IPS DF 4.7 (cell line): ENCODE measurements around the gene GNAQ.
"Not testable (repeated sequence)": the region's sequence is repeated elsewhere in the genome, so short reads cannot be mapped to it uniquely, and the experiment has no call there.

Experiments
- DNase-seq: peaks from one replicate; pipeline ENCODE4 v3.0.0-alpha.2; 2013; ENCODE audit warnings: low spot score; ENCODE audit errors: extremely low read depth

The GNAQ gene

DNA sequence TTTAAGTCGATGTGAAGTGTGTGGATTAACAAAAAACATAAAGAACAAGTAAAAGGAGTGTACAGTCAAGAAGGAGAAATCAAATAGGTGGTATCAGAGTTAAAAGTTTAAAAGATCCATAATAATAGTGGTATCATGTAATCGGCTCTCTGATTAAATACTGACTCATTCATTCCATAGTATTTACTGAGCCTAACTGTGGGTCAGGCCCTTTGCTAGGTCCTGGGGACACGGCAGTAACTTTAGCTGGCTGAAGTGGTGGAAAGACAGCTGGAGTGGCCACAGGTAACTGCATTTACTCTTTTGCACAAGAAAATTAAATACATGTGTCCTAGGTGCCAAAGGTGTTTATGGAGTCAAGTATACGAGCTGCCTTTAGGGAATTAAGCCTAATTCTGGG, 124.0 kb downstream of the GNAQ start:
- no peak for DNase-seq

DNA sequence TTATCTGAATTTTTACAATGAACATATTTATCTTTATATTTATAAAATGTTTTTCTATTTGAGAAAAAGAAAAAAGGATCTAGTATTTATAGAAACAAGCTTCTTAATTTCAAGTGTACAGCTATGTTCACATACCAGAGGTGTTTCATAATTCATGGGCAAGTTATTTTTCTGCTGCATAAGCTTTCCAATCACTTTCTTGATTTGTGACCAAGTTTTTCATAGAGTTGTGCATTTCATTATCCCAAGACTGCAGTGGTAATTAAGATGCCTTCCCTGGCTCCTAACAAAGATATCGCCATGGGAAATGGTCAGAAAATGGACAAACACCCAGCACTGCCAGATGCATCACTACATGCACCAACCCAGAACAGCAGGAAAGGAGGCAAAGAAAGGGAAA, 124.6 kb downstream of the GNAQ start:
- DNase-seq, result no peak

DNA sequence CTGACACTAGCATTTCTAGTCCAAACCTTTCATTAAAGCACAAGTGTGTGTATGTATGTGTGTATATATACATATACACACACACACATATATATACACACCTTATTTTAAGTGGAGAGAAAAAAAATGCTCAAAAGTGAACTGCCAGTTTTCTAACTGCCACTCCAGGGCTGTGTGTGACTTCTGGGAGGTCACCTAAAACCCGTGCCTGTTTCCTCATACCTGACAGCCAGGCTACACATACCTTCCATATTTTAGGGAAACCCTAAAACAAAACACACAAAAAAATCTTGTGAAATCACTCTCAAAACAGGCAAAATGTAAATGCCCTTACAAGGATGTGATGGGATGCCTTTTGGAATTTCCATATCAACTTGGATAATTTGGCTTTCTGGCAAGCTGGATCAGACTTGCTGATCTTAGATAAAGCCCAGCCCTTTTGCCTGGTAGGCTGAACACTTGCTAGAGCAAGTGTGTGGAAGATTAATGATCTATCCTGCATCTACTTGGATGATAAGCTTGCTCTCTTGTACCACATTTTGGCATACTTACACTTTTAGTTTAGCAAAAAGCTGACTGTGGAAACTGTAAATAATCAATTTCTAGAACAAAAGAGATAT, 127.8 kb downstream of the GNAQ start:
- DNase-seq, result no peak

DNA sequence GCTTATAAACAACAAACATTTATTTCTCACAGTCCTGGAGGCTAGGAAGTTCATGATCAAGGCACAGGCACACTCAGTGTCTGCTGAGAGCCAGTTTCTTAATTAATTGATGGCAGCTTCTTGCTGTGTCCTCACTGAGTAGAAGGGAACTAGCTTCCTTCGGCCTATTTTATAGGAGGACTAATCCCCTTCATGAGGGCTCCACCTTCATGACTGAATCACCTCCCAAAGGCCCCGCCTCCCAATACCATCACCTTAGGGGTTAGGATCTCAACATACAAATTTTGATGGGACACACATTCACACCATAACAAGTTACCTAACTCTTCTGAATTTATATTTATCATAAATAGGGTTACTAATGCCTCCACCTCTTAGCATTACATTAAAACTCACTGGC, 129.8 kb downstream of the GNAQ start:
- no peak for DNase-seq

DNA sequence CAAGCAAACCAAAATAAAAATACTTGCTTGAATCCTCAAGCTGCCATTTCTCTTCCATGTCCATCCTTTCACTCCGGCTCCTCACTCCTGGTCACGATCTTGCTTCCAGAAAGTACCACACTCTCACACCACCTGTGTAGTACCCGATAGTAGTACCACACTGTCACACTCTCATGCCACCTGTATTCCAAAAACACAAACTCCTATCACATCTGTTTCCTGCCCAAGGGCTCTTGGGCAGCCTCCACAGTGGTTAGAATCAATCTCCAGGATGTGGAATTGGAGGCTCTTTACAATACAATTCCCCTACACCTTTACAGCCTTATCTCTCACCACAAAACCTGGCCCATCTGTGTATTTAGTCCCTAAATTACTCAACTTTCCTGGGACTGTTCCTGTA, 130.6 kb downstream of the GNAQ start:
- no peak for DNase-seq

DNA sequence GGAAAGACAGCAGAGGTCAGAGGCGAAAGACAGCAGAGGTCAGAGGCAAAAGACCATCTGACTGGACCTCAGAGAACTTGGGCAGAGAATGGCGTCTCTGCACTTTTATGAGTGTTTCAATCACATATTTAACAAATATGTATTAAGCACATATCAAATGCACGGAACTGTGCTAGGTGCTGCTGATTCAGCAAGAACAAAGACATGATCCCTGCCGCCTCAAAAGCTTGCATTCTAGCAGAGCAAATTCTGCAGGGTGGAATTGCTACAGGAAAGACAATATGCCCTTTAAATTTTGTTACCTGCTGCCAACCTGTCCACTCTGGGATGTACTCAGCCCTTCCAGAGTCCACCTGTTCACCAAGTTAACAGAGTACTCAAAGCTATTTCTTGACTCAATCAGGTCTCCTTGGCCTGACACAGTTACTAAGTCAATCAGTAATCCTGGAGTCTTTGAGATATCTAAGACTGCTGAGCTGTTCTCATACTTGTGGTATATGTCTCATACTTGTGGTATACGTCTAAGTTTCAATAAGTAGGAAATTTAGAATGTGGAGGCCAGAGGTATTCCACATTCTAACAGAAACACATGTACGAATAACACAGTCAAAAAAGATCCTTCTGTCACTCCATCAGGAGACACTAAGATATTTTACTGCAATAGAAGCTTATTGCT, 131.8 kb downstream of the GNAQ start:
- no peak for DNase-seq

DNA sequence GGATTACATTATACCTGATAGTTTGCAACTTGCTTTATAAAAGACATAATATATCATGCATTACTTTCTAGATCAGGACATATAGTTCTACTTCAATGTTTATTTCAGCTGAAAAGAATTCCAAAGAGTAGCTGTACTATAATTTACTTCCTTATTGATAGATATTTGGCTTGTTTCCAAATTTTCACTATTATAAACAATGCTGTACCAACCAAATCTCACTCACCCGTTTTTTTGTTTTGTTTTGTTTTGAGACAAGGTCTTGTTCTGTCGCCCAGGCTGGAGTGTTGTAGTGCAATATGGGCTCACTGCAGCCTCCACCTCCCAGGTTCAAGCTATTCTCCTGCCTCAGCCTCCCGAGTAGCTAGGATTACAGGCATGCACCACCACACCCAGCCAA, 132.7 kb downstream of the GNAQ start:
- DNase-seq, result no peak

DNA sequence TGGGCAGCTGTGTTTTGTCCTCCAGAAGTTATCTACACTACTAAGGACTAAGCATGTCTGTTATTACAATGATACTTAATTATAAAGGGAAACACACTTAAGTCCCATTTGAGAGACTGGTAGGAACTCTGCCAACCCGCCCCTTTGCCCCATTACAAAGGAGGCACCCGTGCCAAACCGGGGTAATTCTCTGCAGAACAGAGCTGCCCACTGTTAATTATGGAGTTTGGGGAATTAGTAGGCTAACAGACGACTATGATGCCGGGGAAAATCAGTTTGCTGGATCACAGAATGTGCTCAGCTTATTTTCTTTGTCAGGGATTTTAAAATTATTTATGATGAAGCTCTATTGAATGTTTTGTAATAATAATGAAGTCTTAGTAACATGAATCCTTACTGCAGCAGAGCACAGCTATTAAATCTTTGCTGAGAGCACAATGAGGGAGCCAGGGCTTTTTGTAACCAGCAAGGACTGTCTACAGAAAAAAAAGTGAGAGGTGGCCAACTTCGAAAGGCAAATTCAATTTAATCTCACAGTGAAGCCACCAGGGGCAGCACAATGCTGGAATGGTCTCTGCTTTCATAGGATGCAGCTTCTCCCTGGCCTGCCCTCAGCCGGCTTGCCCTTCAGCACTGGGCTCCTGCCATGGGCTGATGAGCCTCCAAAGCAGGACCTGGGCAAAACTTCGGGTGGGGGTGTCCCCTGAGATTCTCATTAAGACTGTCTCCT, 134.5 kb downstream of the GNAQ start:
- no peak for DNase-seq

DNA sequence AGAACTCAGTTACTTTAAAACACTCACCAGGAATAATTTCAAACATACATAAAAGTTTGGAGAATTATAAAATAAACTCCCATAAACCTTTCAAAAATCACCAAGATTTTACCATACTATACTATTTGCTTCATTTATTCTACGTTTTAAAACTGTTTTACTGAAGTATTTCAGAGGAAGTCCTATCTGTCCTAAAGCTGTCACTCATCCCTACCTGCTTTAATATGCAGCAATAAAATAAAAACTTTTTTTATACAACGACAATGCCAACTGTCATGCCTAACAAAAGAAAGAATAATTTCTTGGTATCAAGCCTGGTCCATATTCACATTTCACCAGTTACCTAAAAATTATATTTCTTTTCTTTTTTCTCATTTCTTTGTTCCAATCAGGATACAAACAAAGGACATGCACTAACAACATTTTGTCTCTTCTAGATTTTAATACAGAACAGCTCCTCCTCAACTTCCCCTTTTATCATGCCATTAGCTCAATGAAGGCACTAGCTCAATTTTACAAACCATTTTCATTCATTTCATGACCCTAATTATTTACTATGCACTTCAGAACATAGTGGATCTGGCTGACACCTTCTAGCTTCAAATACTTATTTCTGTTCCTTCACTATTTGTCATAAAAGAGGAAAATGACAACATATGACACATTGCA, 135.2 kb downstream of the GNAQ start:
- no peak for DNase-seq

DNA sequence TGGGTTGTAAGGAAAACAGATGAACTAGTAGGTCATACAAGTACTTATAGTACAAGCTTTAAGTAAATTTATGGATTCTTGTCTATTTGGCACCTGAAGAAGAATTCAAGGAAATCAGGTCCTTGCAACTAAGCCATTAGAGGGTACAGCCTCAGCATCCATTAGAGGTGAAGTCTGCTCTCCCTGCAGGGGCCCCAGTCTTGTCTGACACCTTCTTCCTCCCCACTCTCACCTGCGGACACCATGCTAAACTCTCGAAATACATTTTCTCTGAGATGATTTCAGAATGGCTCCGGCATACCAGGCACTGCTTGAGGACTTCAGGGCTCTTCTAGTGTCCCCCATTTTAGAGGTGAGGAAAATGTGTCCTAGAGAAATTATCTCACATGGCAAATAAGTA, 137.9 kb downstream of the GNAQ start:
- DNase-seq, result no peak

DNA sequence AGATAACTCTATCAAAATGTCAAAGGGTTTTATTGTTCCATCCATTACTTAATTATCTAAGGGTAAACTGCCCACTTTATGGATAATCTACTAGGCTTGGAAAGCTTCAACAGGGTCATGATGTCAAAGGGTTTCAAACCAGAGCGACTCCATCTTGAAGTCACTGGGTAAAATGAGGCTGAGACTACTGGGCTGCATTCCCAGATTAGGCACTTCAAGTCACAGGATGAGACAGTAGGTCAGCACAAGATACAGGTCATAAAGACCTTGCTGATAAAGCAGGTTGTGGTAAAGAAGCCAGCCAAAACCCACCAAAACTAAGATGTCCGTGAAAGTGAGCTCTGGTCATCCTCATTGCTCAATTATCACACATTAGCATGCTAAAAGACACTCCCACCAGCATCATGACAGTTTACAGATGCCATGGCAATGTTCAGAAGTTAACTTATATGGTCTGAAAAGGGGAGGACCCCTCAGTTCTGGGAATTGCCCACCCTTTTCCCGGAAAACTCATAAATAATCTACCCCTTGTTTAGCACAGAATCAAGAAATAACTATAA, 138.6 kb downstream of the GNAQ start:
- no peak for DNase-seq

DNA sequence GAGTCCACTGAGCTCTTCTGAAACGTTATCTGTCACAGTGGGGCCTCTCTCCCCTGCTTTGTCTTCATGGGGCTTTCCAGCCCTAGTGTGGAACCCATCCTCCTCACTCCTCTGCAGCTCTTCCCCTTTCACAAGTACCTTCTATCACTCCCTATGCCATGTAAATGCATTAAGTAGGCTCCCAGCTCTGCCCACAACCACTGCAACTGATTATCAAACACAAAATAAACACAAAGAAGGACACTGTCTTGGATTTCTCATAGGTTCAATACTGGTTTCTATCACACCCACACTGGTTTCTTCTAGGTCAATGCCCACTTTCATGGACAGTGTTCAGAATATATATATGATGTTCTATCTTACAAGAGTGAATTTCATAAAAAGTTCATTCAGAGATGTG, 139.4 kb downstream of the GNAQ start:
- DNase-seq, result no peak

DNA sequence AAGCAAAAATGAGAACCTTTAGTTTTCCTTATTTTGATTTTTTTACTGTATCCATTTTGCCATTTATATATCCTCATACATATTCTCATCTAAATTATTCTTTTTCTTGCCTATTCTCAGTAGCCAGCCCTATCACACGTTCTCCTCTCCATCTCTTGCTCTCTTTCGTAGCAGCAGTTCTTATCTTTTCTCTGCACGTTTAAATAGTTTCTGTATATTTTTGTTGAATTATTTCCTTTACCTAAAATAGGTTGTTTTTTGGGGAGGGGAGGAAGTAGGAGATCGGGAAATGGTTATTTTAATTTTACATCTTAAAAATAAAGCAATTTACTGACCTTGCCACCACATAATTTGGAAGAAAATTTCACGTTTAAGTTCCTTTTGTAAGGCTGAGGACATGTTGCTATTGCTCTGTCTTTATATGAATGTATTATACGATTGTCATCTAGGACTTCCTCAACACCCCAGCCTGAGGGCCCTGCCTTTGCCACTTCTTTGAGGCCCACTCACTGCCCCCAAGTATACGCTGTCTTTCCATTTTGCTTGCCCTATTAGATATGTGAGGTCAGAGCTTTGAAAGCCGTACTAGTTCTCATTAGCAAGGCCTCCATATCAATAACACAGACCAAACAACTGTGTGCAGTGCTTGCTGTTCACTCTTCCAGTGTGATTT, 140.3 kb downstream of the GNAQ start:
- no peak for DNase-seq

DNA sequence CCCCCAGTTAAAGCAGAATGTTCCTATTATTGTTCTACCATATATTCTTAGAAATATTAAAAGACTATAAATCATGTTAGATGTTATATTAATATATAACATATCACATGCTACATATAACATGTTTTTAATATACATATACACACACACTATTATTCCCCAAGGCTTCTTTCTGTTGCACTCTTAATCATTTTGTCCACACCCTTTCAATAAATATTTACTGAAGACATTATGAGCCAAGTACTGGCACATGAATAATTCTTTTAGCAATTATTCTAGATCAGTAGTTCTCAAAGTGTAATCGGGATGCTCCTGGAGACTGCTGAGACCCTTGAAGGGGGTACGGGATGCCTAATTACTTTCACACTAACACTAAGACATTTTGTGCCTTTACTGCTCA, 143.9 kb downstream of the GNAQ start:
- no peak for DNase-seq

DNA sequence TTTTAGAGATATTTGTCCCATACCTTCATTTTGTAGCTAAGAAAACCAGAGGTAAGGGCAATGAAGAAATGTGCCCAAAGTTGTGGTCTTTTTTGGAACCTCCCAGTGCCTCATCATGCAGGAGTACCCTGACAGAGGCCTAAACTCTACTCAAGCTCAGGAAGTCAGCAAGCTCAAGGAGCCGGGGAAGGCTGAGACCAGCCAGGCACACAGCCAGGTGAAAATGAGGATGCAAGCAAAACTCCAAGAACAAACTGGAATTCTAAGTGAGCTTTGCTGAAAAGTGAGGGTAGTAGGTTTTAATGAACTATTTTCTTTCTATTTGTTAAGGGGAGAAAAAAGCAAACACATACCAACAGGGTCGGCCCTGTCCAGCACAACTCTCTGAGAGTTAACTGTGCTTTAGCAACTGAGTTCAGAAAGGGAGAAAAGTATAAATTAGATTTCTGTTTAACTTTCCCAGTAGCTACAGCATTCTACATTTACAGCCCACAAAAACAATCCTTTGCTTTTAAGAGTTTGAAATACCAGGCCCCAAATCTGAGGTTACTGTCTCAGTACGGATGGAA, 146.4 kb downstream of the GNAQ start:
- no peak for DNase-seq

DNA sequence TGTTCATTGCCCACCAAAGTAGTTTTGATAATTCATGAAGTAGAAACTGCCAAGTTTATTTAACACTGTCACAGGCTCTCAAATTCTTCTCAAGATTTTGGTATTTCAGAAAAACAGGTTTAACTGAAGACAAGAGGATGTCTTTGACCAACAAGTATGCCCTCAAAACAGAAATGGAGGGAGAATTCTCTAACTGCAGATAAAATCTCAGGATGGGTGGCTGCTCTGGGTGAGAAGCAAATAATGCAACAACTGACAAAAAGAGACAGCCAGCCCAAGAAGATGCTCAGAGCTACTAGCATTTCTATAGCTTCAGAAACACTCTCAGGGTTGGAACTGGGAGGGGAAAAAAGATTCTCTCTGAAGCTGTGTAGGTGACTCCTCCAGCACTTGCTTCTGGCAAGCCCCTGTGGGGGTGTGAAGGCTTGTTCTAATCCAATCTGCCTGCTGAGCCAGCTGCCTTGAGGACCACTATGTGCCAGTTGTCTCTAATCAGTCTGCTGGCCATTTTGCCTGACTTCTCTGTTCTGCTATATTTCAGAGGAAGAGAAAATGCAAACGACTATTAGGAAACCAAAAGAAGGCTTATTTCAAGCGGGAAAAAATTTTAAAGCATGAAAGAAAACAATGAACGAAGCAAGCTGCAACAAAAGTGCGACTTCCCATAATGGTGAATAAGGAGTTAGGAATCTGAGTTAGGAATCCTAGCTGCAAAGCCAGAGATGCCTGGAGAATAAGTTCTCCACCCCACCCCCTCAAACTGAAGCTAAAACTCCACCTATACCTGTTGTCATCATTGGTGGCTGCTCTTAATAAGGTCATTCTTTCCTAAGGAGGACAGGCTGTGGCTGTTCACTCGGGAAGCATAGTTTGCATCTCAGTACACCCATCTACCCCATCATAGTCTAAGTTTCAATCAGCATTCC, 147.5 kb downstream of the GNAQ start:
- no peak for DNase-seq

DNA sequence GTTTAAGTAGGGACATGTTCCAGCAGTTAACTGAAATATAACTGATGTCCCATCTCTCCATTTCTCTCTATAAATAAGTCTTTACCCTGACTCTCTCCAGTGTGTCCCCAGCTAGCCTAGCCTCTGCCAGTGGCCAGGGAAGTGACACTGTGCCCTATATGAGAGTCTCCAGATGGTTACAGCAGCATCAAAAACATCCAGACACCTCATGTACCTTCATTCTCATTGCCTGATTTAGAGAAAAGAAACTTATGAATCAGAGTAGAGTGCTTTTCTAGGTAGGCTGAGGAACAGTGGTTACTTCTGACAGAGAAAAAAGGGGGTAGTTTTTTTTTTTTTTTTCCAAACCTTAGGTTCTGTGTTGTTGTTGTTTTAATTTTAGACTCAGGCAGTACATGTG, 148.5 kb downstream of the GNAQ start:
- no peak for DNase-seq

DNA sequence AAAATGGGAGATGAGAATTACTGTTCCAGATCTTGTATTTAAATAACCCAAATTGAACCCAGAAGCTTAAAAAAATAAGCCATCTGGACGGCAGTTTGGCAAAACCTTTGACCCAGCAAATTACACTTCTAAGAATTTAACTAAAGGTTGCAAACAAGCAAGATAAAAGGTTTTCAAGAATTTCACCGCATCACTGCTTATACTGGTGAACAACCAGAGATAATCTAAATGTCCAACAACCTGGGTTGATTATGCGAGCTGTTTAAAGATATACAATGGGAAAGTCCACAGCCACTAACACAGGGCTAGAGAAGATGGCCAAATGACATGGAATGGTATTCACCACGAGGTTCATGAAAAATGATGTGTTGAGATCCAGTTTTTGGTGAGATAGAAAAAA, 149.3 kb downstream of the GNAQ start:
- no peak for DNase-seq

DNA sequence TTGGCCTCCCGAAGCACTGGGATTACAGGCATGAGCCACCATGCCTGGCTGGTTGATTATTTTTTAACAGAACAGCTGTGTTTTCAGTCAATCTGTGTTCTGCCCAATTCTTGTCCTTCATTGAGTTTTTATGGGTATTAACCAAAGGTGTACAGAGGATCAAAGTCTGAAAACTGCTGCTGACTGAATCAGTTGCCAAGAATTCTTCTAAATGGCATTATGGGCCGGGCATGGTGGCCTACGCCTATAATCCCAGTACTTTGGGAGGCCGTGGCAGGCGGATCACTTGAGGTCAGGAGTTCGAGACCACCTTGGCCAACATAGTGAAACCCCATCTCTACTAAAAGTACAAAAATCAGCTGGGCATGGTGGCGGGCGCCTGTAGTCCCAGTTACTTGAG, 150.0 kb downstream of the GNAQ start:
- DNase-seq, result not testable (repeated sequence)

DNA sequence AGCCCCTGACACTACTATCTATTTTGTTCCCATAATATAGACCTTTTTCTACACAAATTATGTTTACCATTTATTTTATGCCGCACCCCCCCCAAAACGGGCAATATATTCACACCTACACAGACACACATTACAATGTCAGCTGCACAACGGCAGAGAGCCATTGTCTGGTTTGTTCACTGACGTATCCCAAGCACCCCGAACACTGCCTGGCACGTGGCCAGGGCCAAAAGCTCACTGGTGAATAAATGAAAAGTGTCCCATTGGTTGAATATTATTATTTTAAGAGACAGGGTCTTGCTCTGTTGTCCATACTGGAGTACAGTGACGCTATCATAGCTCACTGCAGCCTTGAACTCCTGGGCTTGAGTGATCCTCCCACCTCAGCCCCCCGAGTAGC, 150.5 kb downstream of the GNAQ start:
- no peak for DNase-seq
